ENCODE data around the gene DGKK.

Gene DGKK, protein sequence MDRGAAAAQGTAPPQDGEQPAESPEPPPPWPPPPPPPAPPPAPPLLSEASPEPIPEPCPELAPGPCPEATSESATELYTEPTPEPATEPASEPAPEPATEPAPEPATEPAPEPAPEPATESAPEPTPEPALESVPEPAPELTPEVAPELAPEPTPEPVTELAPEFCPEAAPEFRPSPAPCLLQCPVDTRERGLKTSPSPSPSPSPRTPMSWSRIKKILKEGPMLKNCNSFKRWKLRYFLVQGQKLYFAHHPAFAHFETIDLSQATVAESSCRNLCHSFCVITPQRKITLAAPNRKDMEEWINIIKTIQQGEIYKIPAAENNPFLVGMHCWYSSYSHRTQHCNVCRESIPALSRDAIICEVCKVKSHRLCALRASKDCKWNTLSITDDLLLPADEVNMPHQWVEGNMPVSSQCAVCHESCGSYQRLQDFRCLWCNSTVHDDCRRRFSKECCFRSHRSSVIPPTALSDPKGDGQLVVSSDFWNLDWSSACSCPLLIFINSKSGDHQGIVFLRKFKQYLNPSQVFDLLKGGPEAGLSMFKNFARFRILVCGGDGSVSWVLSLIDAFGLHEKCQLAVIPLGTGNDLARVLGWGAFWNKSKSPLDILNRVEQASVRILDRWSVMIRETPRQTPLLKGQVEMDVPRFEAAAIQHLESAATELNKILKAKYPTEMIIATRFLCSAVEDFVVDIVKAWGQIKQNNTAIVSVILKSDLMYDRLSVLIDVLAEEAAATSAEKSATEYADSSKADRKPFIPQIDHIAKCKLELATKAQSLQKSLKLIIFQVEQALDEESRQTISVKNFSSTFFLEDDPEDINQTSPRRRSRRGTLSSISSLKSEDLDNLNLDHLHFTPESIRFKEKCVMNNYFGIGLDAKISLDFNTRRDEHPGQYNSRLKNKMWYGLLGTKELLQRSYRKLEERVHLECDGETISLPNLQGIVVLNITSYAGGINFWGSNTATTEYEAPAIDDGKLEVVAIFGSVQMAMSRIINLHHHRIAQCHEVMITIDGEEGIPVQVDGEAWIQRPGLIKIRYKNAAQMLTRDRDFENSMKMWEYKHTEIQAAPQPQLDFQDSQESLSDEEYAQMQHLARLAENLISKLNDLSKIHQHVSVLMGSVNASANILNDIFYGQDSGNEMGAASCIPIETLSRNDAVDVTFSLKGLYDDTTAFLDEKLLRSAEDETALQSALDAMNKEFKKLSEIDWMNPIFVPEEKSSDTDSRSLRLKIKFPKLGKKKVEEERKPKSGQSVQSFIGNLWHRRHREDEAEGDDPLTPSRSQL

DNA sequence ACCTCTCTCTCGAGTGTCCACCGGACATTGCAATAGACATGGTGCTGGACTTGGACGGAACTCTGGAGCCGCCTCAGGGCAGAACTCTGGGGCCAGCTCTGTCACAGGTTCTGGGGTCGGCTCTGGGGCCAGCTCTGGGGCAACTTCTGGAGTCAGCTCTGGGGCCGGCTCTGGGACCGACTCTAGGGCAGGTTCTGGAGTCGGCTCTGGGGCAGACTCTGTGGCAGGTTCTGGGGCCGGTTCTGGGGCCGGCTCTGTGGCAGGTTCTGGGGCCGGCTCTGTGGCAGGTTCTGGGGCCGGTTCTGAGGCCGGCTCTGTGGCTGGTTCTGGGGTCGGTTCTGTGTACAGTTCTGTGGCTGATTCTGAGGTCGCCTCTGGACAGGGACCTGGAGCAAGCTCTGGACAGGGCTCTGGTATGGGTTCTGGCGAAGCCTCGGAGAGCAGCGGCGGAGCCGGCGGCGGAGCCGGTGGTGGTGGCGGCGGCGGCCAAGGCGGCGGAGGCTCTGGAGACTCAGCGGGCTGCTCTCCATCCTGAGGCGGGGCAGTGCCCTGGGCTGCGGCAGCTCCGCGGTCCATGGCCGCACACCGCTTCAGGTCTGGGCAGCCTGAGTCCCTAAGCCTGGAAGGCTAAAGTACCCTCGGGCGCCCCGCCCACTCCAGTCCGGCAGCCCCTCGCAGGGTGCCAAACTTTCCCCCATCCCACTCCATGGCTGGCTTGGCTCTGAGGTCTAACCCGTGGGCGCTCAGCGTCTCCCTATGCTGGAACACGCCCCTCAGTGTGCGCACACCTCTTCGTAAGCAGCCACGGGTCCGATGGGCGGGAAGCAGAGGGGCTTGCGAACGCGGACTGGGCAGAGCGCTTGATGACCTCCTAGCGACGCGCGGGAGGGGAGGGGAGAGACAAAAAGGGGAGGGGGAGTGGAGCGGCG is at the start of gene DGKK:
DGKK (minus strand) TSS at position 723 of the 929 bp plus-strand sequence; CDS start at position 576, 147 bp downstream.
- TF ChIP-seq, protein P1, sequence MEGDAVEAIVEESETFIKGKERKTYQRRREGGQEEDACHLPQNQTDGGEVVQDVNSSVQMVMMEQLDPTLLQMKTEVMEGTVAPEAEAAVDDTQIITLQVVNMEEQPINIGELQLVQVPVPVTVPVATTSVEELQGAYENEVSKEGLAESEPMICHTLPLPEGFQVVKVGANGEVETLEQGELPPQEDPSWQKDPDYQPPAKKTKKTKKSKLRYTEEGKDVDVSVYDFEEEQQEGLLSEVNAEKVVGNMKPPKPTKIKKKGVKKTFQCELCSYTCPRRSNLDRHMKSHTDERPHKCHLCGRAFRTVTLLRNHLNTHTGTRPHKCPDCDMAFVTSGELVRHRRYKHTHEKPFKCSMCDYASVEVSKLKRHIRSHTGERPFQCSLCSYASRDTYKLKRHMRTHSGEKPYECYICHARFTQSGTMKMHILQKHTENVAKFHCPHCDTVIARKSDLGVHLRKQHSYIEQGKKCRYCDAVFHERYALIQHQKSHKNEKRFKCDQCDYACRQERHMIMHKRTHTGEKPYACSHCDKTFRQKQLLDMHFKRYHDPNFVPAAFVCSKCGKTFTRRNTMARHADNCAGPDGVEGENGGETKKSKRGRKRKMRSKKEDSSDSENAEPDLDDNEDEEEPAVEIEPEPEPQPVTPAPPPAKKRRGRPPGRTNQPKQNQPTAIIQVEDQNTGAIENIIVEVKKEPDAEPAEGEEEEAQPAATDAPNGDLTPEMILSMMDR (conservative IDR thresholded peaks at IDR 0.05) = no peak
- no peak for TF ChIP-seq ZFX (IDR thresholded peaks at IDR 0.05)
- H3K27ac ChIP-seq = no peak within 1 kb of the TSS

DNA sequence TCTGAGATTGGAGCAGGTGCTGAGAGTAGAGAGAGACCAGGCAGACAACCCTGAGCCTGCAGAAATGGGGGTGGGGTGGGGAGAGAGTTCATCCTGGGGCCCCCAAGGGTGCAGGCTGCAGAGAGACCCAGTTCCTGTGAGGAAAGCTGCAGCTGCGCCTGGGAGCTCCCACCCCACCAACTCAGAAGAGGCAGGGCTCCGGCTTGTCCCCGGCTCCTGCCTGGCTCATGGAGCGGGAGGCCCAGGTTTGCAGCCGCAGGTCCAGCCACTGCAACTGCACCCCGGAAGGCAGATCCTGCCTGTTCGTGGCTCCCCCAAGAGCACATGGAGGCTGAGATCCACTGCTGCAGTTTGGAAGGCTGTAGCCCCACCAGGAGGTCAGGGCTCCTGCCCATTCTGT is 44.2 kb upstream of the DGKK start:
- no peak overlapping the region for H3K27ac ChIP-seq
- TF ChIP-seq ZFX (IDR thresholded peaks at IDR 0.05) = no peak
- TF ChIP-seq, protein P1 (conservative IDR thresholded peaks at IDR 0.05) = no peak

DNA sequence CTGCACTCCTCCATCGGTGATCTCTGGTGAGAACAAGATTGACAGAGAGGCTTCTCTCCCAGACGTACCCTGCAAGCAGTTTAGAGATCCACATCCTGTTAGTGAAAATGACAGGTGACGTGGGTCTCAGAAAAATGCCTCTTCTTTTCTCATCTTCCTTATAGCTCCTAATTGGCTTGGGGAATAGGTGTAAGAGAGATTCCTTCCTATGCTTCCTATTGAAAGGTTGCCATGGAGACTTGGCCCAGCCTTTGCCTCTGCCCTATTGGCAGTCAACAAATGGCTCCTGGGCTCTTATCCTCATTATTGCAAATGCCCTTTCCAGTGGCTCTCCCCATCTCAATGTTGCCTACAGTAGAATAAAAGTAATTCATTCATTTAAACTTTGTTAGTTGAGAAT is 26.5 kb upstream of the DGKK start:
- no peak for TF ChIP-seq ZFX (IDR thresholded peaks at IDR 0.05)
- TF ChIP-seq, protein P1 (conservative IDR thresholded peaks at IDR 0.05) = no peak
- H3K27ac ChIP-seq = no peak overlapping the region

DNA sequence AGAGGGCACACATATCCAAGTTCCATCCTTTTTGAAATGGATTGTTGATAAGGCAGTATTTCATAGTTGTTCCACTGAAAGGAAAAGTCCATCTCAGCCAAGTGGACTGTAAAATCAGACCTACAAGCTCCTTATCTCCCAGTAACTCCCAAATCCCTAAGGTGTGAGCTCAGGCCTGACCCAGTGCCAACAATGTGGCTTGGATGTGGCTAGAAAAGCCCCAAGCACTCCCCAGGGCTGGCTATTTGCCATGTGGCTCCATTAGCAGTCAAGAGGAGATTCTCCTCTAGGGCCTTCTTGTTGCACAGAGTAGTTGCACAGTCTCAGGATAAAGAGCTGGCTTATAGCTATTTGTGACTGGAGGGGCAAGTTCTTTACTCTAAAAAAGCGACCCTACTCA is 25.0 kb upstream of the DGKK start:
- TF ChIP-seq, protein P1 (conservative IDR thresholded peaks at IDR 0.05) = no peak
- TF ChIP-seq ZFX (IDR thresholded peaks at IDR 0.05) = no peak
- H3K27ac ChIP-seq = no peak overlapping the region

DNA sequence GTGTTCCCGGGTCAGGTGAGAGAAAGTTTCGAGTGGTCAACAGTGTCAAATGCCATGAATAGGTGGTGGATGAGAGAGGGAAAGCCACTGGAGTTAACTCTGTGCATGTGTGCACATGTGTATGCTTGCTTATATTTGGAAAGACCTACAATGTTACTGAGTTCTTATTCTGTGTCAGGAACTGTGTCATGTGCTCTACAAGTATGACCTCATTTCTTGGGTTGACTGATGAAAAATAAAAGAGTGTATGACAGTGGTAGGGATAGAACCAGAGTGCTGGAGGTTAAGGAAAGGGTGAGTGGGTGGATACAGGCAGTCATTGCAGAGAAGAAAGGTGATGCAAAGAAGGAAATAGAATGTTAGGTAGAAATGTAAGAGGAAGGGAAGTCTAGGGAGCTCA is 22.1 kb upstream of the DGKK start:
- TF ChIP-seq ZFX (IDR thresholded peaks at IDR 0.05) = no peak
- TF ChIP-seq, protein P1 (conservative IDR thresholded peaks at IDR 0.05) = no peak
- H3K27ac ChIP-seq = no peak overlapping the region

DNA sequence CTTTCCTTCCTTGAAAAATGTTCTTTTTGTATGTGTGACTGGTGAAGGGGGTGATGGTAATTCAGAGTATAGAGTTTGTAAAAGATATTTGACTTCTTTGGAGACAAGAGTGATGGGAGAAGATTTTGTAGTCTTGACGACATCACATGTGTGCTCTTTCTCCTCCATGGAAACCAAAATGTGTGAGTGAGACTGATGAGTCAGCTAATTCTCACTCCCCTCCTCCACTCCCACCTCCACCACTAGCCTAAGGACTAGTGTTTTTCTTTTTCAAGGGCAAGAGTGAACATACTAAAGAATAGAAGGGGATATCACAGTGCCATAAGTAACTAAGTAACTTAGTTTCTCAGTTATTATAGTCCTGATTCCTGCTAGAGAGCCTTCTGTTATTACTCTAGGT is 14.0 kb upstream of the DGKK start:
- no peak overlapping the region for H3K27ac ChIP-seq
- TF ChIP-seq ZFX (IDR thresholded peaks at IDR 0.05) = no peak
- TF ChIP-seq, protein P1 (conservative IDR thresholded peaks at IDR 0.05) = no peak
